Measurements from ENCODE around the gene LILRA2. TPM values are rescaled to one million over a fixed set of nuclear protein-coding genes. Genes with fewer than 3 reads are reported as not detected.

LILRA2 gene
- total and polyA plus RNA-seq, 10 of the 15 experiments (the other 5 are each of a cell fraction or from before 2014, with no cell fraction given): 0.16 to 1.8 (median 0.43) TPM

DNA sequence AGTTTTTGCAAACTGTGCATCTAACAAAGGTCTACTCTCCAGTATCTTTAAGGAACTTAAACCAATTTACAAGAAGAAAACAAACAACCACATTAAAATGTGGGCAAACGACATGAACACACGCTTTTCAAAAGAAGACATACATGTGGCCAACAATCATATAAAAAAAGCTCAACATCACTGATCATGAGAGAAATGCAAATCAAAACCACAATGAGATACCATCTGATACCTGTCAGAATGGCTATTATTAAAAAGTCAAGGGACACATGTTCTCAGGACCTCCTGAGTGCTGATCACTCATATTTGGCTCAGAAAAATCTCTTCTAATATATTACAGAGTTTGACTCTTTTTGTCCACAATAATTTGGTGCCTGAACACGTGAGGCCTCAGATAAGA is 42.5 kb downstream of the LILRA2 start (continued):
- TF ChIP-seq FOS (IDR thresholded peaks at IDR 0.05; ENCODE audit: borderline replicate concordance, extremely low read depth, insufficient read length) (no peak), PAX5 (IDR thresholded peaks at IDR 0.05; ENCODE audit: borderline replicate concordance, low read depth, low read length) (no peak), SP1 (IDR thresholded peaks at IDR 0.05; ENCODE audit: low read depth, low read length) (no peak), GABPA (IDR thresholded peaks at IDR 0.05; ENCODE audit: low read depth) (no peak), KDM1A (IDR thresholded peaks at IDR 0.05; ENCODE audit: borderline replicate concordance) (no peak), SIN3A (IDR thresholded peaks at IDR 0.05; ENCODE audit: low read depth, low read length) (peak; percentile 38; the same call in 1 of the 2 replicates), MTA3 (IDR thresholded peaks at IDR 0.05; ENCODE audit: borderline replicate concordance, low read length) (no peak), CHD4 (IDR thresholded peaks at IDR 0.05) (no peak), POU2F2 (IDR thresholded peaks at IDR 0.05; ENCODE audit: borderline replicate concordance, low read depth, low read length) (peak; percentile 84; the same call in 2 of the 3 replicates), MYB (IDR thresholded peaks at IDR 0.05; ENCODE audit: borderline replicate concordance, low read depth, low read length) (no peak), ZBED1 (IDR thresholded peaks at IDR 0.05; ENCODE audit: borderline replicate concordance) (peak; percentile 59; the same call in 1 of the 2 replicates), TBL1XR1 (IDR thresholded peaks at IDR 0.05; ENCODE audit: low read depth, low read length) (no peak), DPF2 (IDR thresholded peaks at IDR 0.05) (no peak), BCL11A (IDR thresholded peaks at IDR 0.05; ENCODE audit: low read depth, low read length) (no peak), STAT3 (IDR thresholded peaks at IDR 0.05; ENCODE audit: low read depth, low read length) (0 out of 2 replicates have a peak, but pooled peaks have one; percentile 50), MYC (IDR thresholded peaks at IDR 0.05; ENCODE audit: insufficient read depth, insufficient read length, insufficient replicate concordance, low read length, severe bottlenecking) (no peak), MEF2B (IDR thresholded peaks at IDR 0.05; ENCODE audit: partially characterized antibody, poor library complexity, severe bottlenecking) (peak; percentile 20), FOXM1 (IDR thresholded peaks at IDR 0.05; ENCODE audit: low read depth, low read length) (peak; percentile 19), IKZF1 (conservative IDR thresholded peaks at IDR 0.05) (no peak)
- TF ChIP-seq, protein P1, sequence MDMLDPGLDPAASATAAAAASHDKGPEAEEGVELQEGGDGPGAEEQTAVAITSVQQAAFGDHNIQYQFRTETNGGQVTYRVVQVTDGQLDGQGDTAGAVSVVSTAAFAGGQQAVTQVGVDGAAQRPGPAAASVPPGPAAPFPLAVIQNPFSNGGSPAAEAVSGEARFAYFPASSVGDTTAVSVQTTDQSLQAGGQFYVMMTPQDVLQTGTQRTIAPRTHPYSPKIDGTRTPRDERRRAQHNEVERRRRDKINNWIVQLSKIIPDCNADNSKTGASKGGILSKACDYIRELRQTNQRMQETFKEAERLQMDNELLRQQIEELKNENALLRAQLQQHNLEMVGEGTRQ (IDR thresholded peaks at IDR 0.05; ENCODE audit: borderline replicate concordance, low read depth, low read length): no peak; the same call in 1 of the 2 replicates
- TF ChIP-seq, protein P2, sequence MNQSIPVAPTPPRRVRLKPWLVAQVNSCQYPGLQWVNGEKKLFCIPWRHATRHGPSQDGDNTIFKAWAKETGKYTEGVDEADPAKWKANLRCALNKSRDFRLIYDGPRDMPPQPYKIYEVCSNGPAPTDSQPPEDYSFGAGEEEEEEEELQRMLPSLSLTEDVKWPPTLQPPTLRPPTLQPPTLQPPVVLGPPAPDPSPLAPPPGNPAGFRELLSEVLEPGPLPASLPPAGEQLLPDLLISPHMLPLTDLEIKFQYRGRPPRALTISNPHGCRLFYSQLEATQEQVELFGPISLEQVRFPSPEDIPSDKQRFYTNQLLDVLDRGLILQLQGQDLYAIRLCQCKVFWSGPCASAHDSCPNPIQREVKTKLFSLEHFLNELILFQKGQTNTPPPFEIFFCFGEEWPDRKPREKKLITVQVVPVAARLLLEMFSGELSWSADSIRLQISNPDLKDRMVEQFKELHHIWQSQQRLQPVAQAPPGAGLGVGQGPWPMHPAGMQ (IDR thresholded peaks at IDR 0.05; ENCODE audit: borderline replicate concordance): no peak
- TF ChIP-seq, protein P3, sequence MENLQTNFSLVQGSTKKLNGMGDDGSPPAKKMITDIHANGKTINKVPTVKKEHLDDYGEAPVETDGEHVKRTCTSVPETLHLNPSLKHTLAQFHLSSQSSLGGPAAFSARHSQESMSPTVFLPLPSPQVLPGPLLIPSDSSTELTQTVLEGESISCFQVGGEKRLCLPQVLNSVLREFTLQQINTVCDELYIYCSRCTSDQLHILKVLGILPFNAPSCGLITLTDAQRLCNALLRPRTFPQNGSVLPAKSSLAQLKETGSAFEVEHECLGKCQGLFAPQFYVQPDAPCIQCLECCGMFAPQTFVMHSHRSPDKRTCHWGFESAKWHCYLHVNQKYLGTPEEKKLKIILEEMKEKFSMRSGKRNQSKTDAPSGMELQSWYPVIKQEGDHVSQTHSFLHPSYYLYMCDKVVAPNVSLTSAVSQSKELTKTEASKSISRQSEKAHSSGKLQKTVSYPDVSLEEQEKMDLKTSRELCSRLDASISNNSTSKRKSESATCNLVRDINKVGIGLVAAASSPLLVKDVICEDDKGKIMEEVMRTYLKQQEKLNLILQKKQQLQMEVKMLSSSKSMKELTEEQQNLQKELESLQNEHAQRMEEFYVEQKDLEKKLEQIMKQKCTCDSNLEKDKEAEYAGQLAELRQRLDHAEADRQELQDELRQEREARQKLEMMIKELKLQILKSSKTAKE (IDR thresholded peaks at IDR 0.05; ENCODE audit: low read depth, poor library complexity, severe bottlenecking): peak; percentile 11
- TF ChIP-seq, protein P4, sequence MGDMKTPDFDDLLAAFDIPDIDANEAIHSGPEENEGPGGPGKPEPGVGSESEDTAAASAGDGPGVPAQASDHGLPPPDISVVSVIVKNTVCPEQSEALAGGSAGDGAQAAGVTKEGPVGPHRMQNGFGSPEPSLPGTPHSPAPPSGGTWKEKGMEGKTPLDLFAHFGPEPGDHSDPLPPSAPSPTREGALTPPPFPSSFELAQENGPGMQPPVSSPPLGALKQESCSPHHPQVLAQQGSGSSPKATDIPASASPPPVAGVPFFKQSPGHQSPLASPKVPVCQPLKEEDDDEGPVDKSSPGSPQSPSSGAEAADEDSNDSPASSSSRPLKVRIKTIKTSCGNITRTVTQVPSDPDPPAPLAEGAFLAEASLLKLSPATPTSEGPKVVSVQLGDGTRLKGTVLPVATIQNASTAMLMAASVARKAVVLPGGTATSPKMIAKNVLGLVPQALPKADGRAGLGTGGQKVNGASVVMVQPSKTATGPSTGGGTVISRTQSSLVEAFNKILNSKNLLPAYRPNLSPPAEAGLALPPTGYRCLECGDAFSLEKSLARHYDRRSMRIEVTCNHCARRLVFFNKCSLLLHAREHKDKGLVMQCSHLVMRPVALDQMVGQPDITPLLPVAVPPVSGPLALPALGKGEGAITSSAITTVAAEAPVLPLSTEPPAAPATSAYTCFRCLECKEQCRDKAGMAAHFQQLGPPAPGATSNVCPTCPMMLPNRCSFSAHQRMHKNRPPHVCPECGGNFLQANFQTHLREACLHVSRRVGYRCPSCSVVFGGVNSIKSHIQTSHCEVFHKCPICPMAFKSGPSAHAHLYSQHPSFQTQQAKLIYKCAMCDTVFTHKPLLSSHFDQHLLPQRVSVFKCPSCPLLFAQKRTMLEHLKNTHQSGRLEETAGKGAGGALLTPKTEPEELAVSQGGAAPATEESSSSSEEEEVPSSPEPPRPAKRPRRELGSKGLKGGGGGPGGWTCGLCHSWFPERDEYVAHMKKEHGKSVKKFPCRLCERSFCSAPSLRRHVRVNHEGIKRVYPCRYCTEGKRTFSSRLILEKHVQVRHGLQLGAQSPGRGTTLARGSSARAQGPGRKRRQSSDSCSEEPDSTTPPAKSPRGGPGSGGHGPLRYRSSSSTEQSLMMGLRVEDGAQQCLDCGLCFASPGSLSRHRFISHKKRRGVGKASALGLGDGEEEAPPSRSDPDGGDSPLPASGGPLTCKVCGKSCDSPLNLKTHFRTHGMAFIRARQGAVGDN (IDR thresholded peaks at IDR 0.05): peak; percentile 56; the same call in 1 of the 2 replicates

Measured in GM12878 (cell line).